Measurements from ENCODE around the gene CLMN.

DNA sequence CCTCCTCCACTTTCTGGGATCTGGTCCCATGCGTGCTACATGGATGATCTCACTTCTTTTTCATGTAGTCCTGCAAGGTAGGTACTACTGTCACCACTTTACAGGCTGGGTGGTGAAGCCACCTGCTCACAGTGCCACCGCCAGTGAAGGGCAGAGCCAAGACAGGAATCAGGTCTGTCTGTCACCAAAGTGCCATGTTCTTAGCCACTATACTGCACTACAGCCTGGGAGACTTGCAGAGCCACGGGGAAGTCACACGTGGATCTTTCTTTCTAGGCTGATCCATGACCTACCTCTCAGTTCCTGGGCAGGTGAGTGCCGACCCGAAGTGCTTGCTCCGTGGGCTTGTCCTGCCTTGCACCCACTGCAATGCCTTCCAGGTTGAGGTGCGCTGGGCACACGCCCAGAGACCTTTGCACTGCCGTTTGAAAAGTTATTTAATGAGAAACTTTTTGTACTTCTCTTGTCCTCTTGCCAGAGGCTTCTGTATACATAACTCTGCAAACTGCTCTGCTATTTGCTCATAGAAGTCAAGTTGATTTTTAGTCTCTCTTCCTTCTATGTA lies 19.7 kb upstream of the CLMN start:
- no peak for TF ChIP-seq SIN3A (conservative IDR thresholded peaks at IDR 0.05 in 1 of 2, IDR thresholded peaks at IDR 0.05 in 1 of 2; ENCODE audit: low read depth in 1 of 2, low read length in 2 of 2)
- TF ChIP-seq POLR2A (IDR thresholded peaks at IDR 0.05; ENCODE audit: control extremely low read depth in 1 of 2, low read depth in 2 of 2, low read length in 2 of 2) = no peak
- TF ChIP-seq, protein P1, sequence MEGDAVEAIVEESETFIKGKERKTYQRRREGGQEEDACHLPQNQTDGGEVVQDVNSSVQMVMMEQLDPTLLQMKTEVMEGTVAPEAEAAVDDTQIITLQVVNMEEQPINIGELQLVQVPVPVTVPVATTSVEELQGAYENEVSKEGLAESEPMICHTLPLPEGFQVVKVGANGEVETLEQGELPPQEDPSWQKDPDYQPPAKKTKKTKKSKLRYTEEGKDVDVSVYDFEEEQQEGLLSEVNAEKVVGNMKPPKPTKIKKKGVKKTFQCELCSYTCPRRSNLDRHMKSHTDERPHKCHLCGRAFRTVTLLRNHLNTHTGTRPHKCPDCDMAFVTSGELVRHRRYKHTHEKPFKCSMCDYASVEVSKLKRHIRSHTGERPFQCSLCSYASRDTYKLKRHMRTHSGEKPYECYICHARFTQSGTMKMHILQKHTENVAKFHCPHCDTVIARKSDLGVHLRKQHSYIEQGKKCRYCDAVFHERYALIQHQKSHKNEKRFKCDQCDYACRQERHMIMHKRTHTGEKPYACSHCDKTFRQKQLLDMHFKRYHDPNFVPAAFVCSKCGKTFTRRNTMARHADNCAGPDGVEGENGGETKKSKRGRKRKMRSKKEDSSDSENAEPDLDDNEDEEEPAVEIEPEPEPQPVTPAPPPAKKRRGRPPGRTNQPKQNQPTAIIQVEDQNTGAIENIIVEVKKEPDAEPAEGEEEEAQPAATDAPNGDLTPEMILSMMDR (IDR thresholded peaks at IDR 0.05; ENCODE audit: control extremely low read depth in 1 of 3, insufficient read depth in 1 of 3, low read depth in 1 of 3, low read length in 3 of 3) = no peak

Data from H1 (cell line).